ENCODE measurements around the gene KRTAP10-12. TPM values are rescaled to one million over a fixed set of nuclear protein-coding genes. Genes with fewer than 3 reads are reported as not detected.

The KRTAP10-12 gene, protein sequence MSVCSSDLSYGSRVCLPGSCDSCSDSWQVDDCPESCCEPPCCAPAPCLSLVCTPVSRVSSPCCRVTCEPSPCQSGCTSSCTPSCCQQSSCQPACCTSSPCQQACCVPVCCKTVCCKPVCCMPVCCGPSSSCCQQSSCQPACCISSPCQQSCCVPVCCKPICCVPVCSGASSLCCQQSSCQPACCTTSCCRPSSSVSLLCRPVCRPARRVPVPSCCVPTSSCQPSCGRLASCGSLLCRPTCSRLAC
- not detected in 2 replicates for total RNA-seq

DNA sequence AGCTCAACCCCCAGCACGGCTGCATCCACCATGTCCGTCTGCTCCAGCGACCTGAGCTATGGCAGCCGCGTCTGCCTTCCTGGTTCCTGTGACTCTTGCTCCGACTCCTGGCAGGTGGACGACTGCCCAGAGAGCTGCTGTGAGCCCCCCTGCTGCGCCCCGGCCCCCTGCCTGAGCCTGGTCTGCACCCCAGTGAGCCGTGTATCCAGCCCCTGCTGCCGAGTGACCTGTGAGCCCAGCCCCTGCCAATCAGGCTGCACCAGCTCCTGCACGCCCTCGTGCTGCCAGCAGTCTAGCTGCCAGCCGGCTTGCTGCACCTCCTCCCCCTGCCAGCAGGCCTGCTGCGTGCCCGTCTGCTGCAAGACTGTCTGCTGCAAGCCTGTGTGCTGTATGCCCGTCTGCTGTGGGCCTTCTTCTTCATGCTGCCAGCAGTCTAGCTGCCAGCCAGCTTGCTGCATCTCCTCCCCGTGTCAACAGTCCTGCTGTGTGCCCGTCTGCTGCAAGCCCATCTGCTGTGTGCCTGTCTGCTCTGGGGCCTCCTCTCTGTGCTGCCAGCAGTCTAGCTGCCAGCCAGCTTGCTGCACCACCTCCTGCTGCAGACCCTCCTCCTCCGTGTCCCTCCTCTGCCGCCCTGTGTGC lies at the start of gene KRTAP10-12:
KRTAP10-12 (plus strand) TSS at position 1 of the 639 bp plus-strand sequence; CDS start at position 31, 30 bp downstream.

DNA sequence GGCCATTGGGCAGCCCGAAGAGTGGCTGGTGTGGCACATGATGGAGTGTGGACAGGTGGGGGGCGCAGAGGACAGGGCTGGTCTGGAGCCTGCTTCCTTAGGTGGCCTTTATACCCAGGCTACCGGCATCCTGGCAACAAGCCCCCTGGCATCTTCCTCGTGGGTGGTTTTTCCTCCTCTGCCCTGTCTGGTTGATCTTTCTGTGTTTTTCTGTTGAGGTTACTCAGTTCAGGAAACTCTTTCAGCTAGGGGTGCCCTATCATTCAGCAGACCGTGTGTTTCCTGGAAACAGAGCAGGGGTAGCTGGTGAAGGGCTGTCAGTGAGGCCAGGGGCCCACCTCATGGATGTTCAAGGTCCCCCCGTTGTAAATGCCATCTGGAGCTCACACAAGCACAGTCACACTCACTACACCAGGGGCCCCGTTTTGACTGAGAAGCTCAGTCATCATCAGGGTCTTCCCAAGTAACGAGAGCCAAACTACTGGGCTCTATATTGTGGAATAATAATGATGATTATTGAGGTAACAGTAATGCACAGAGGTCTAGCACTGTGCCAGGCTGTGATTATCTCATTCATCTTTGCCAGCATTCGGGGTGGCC lies 42.3 kb upstream of the KRTAP10-12 start, which contains the start of gene KRTAP12-4:
KRTAP12-4 (minus strand) TSS at position 84 of the 600 bp plus-strand sequence; CDS start at position 39, 45 bp downstream.

DNA sequence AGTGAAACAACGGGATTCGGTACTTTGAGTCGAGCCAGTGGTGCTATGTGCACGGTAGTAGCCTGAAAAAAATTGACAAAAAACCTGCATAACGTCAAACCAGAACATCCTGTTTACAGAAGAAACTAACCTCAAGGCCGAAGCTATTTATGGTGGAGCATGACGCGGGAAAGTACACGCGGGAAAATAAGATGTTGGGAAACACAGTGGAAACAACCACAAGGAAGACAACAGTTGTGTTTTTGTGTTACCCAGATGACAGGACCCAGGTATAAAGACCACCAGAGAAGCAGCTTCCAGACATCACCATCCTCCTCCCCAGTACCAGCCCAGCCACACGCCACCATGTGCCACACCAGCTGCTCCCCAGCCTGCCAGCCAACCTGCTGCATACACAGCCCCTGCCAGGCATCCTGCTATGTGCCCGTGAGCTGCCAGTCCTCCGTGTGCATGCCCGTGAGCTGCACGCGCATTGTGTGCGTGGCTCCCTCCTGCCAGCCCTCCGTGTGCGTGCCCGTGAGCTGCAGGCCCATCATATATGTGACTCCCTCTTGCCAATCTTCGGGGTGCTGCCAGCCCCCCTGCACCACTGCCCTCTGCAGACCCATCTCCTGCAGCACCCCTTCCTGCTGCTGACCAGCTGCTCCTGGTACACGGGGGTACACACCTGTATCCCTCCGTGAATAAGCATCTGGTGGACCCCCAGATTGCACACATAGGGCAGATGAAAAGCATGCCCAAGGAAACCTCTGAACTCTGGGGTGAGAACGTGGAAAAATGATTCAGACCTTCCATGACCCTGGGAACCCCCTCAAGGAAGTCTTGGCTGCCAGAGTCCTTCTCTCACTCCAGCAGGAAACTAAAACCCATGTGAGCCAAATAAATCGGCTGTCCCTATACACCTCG lies 39.1 kb upstream of the KRTAP10-12 start, which contains the start of gene KRTAP12-3:
KRTAP12-3 (plus strand) TSS at position 298 of the 906 bp plus-strand sequence; CDS start at position 346, 48 bp downstream.

DNA sequence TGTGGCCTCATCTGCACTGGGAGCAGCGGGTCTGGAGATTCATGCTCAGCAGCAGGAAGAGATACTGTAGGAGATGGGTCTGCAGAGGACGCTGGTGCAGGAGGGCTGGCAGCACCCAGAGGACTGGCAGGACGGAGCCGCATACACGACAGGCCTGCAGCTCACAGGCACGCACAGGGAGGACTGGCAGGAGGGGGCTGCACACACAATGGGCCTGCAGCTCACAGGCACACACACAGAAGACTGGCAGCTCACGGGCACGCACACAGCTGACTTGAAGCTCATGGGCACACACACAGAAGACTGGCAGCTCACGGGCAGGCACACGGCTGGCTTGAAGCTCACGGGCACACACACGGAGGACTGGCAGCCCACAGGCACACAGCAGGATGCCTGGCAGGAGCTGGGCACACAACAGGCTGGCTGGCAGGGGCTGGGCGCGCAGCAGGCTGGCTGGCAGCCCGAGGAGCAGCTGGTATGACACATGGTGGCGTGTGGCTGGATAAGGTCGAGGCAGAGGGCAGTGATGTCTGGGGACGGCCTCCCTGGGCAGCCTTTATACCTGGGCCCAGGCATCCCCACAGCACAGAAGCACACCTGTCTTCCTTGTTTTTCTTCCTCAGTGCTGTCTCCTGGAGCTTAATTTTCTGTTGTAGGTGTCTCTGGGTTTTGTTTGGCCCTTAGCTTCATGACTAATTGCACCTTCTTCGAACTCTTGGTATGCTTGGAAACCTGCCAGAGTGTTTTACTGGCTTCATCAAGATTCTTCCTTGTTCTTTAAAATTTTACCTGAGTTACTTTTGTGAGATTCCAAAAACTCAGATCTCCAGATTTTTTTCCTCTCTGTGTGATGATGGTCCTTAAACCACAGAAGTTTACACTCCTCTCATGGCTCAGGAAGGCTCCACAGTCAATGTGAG lies 30.3 kb upstream of the KRTAP10-12 start, which contains the start of gene KRTAP12-2:
KRTAP12-2 (minus strand) TSS at position 527 of the 920 bp plus-strand sequence; CDS start at position 486, 41 bp downstream.

DNA sequence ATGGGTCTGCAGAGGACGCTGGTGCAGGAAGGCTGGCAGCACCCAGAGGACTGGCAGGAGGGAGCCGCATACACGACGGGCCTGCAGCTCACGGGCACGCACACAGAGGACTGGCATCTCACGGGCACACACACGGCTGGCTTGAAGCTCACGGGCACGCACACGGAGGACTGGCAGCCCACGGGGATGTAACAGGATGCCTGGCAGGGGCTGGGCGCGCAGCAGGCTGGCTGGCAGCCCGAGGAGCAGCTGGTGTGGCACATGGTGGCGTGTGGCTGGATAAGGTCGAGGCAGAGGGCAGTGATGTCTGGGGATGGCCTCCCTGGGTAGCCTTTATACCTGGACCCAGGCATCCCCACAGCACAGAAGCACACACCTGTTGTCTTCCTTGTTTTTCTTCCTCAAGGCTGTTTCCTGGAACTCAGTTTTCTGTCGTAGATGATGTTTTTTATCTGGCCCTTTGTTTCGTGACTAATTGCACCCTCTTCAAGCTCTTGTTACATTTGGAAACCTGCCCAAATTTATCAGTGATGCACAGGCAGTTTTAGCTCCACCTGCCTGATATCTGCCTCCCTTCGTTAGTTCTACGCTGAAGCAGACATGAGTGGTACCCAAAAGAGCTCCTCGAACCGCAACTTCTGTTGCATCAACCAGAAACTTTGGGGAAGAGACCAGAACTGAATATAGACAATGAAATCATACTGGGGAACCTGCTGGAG lies 15.0 kb upstream of the KRTAP10-12 start, which contains the start of gene KRTAP12-1:
KRTAP12-1 (minus strand) TSS at position 303 of the 719 bp plus-strand sequence; CDS start at position 263, 40 bp downstream.

DNA sequence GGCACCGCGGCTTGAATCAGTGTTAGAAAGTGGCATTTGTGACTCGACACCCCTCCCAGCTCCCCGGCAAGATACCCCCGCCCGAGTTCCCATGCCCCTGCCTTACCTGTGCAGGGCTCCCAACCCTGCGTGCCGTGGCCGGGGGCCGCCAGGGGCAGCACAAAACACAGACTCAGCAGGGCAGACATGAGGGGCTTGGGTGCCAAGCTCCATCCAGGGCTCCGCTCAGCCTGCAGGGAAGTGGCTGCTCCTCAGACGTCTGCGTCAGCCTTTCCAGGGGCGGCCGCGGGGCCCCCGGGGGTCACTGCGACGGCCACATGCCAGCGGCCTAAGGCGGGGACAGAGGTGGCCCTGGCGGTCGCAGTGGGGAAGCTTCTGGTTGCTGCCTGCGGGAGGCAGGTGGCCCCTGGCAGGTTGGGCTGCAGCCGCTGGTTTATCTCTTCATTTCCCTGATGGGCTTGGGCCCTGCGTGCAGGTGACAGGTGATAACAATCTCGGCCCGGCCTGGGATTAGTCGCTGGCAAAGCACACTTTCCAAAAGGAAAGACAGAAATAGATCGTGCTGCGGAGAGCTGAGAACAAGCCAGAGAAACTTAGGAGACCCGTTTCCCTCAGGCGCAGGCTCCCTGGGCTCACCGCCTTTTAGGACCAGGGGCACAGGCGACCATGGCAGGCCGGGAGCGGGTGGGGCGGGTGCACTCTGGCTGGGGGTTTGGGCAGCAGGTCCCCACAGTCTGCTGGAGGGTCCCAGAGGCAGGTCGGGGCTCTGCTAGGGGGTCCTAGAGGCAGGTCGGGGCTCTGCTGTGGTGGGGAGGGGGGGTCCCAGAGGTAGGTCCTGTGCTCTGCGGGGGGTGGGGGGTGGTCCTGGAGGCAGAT lies 14.6 kb downstream of the KRTAP10-12 start, which contains the start of gene TSPEAR:
TSPEAR (minus strand) TSS at position 246 of the 876 bp plus-strand sequence; CDS start at position 188, 58 bp downstream.

Other genes starting within 250 kb of the KRTAP10-12 start
- gene LRRC3, start 241.7 kb upstream of the KRTAP10-12 start, total RNA-seq, result 0.61 and 1.9 TPM in 2 replicates
- gene KRTAP10-1, start 157.0 kb upstream of the KRTAP10-12 start, total RNA-seq, result not detected in 2 replicates
- gene KRTAP10-2, start 145.7 kb upstream of the KRTAP10-12 start, total RNA-seq, result not detected in 2 replicates
- gene KRTAP10-3, start 138.4 kb upstream of the KRTAP10-12 start, total RNA-seq, result not detected in 2 replicates
- not detected in 2 replicates for gene KRTAP10-4, start 123.4 kb upstream of the KRTAP10-12 start, total RNA-seq
- not detected in 2 replicates for gene KRTAP10-5, start 116.6 kb upstream of the KRTAP10-12 start, total RNA-seq
- gene KRTAP10-6, start 104.7 kb upstream of the KRTAP10-12 start, total RNA-seq, result not detected in 2 replicates
- not detected in 2 replicates for gene KRTAP10-7, start 96.6 kb upstream of the KRTAP10-12 start, total RNA-seq
- not detected in 2 replicates for gene KRTAP10-8, start 85.1 kb upstream of the KRTAP10-12 start, total RNA-seq
- gene KRTAP10-9, start 70.1 kb upstream of the KRTAP10-12 start, total RNA-seq, result not detected in 2 replicates
- gene KRTAP10-10, start 59.8 kb upstream of the KRTAP10-12 start, total RNA-seq, result not detected in 2 replicates
- not detected in 2 replicates for gene KRTAP10-11, start 50.8 kb upstream of the KRTAP10-12 start, total RNA-seq
- gene KRTAP12-4, start 42.5 kb upstream of the KRTAP10-12 start, total RNA-seq, result not detected in 2 replicates
- gene KRTAP12-3, start 39.2 kb upstream of the KRTAP10-12 start, total RNA-seq, result not detected in 2 replicates
- gene KRTAP12-2, start 30.2 kb upstream of the KRTAP10-12 start, total RNA-seq, result not detected in 2 replicates
- gene KRTAP12-1, start 15.0 kb upstream of the KRTAP10-12 start, total RNA-seq, result not detected in 2 replicates
- not detected in 2 replicates for gene TSPEAR, start 14.4 kb downstream of the KRTAP10-12 start, total RNA-seq
- 75.4 and 101 TPM in 2 replicates for gene UBE2G2, start 104.6 kb downstream of the KRTAP10-12 start, total RNA-seq
- gene SUMO3, start 120.9 kb downstream of the KRTAP10-12 start, total RNA-seq, result 88.0 and 101 TPM in 2 replicates
- gene PTTG1IP, start 176.5 kb downstream of the KRTAP10-12 start, total RNA-seq, result 300 and 391 TPM in 2 replicates
- under 0.01 TPM in 1 of 2 replicates, not detected in the other for gene ITGB2, start 223.7 kb downstream of the KRTAP10-12 start, total RNA-seq
- 25.4 and 35.1 TPM in 2 replicates for gene SLX9, start 242.9 kb downstream of the KRTAP10-12 start, total RNA-seq

All from epithelial cell of umbilical artery (primary cell).